Stimulated activated CD4-positive, alpha-beta T cell treated with anti-CD3 and anti-CD28 coated beads, TNF-alpha, amount 100 ng/mL, for 4 hours (primary cell): ENCODE measurements around the gene JUND.

ENCODE experiments used
- DNase-seq, 3 experiments: peaks; one replicate each; pipeline ENCODE4 v3.0.0-alpha.2; 2020; ENCODE audit warnings: low read depth in 3 of 3

JUND gene

DNA sequence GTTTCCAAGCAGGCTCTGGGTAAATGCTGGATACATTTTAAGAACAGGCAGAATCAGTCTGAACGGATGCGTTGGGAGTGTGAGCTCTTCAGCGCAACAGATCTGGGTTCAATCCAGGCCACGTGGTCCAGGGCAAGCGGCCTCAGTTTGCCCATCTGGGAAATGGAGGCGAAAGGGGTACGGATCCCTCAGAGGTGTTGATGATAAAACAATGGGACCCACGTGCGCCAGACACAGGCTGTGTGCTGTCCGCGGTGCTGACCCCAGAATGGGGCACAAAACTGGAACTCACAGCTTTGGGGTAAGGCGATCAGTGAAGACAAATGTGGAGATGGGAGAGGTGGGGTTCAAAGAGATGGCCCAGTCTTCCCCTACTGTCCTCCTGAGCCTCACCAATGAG lies 42.1 kb downstream of the JUND start:
- DNase-seq = no peak

DNA sequence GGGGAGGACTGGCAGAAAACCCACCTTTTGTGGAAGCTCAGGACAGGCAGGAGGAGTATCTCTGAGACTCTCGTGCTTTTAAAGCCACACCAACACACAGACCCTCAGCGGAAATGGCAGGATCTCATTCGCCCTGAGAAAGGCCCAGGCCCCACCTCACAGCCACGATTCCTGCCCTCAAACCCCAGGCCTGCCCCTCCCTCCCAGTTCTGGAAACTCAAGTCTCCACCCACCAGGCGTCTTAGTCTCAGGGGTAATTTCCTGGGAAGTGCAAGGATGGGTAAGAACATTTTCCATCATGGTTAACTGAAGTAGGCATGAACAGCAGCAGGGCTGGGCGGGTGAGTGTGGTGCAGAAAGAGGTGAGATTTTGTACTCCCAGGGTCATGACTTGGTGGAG lies 47.2 kb downstream of the JUND start:
- no peak for DNase-seq

DNA sequence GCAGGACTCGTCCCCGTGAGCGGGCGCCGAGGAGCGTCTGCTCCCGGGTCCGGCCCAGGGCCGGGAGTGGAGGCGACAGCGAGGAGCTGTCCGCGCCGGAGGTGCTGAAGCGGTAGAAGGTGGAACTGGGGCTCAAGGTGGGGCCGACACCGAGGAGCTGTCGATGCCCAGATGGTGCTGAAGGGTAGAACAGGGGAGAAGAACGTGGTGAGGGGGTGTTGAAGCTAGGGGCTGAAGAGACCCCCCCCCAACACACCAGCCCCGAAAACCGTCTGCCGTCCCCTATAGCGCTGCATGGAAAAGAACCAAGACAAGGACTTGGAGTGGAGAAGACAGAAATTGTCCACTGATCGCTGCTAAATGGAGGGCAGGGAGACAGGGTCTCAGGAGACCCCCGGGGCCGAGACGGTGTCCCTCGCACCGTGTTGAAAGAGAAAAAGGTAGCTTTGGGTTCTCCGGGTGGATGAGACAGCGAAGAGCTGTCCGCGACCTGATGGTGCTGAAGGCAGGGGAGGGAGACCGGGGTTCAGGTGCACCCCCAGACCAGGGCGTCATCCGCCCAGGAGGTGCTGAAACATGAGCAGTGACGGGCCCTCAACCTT lies 48.1 kb downstream of the JUND start:
- DNase-seq = no peak

DNA sequence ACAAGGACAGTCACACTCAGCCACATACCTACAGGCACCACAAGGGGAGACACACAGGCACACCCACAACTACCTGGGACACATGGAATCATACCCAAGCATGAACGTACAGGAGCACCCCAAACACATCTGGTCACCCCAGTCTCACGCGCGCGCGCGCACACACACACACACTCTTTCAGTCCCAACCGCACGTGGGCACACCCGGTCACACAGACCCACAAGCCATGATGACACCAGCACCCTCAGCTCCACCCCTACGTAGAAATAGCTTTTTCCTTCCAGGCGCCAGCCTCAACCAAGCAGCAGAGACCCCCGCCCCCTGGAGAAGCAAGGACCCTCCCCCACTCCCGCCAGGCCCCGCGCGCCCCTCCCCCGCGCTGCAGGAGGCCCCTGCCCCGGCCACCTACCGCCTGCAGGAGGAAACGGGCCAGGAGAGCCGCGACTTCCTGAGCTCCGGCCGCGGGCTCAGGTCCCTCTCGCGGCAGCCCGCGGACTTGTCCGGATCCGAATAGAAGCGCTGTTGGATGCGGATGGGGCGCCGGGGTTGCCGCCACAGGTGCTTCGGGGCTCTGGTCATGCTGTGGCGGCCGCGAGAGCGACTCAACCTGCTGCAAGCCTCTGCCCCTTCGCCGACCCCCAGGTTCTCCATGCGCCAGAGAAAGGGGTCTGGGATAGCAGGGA lies 48.7 kb downstream of the JUND start:
- DNase-seq = no peak

DNA sequence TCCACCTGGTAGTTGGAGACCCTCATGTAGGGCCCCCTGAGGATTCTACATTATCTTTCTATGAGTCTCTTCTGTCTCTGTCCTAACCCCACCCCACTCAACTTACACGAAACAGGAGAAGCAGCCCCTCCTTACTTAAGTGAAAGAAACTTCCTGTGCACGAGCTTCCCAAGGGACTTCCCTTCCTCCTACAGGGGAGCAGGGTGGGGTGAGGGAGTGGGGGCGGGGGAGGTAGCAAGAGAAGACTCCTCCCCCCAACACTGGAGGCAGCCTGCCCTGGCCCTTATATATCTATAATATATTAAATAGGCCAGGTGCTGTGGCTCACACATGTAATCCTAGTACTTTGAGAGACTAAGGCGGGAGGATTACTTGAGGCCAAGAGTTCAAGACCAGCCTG lies 49.6 kb downstream of the JUND start:
- no peak for DNase-seq

DNA sequence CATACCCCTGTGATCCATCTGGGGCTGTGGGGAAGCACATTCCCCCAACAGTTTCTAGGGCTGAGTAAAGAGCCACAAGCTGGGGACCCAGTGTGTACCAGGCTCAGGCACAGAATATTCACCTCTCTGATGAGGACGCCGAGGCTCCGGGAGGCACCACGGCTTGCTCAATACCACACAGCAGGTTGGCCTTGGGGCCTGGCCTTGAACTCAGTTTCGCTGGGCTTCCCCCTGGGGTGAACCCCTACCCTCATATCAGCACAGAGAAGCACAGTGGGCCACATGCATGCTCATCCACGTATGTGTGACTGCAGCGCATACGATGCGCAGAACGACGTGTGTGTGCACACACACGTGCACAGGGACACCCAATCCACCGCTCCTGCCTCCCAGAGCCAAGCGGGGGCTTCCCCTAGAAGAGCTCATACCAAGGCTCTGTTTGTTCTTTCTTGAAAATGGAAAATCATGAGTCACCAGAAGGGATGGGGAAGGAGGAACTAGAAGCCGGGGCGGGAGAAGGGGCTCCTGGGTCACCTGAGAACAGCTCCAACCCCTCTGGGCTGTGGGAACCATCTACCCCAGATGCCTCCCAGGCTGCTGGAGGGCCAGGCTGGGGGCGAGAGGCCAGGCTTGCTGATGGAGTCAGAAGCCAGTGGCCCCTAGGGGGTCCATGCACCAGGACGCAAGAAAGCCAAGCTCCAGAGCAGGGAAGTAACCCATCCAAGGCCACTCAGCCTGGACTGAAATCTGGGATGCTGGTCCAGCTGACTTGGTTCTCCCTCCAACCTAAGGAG lies 50.3 kb downstream of the JUND start:
- DNase-seq = no peak

DNA sequence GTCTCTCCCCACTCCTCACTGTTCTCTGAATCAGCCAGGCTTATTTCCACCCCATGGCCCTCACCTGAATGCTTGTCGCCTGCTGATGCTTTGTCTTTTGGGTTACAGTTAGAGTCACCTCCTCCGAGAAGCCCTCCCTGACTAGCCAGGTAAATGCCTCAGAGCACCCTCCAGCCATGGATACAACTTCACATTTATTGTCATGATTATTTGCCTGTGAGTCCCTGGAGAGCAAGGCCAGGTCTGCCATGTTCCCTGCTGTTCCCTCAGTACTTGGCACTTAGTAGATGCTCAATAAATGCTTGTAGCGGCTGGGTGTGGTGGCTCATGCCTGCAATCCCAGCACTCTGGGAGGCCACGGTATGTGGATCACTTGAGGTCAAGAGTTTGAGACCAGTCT lies 51.5 kb downstream of the JUND start:
- DNase-seq = no peak
